Adrenal gland (tissue), 12 donors: Measurements from ENCODE around the gene CORO2A. TPM values are rescaled to one million over a fixed set of nuclear protein-coding genes. Genes with fewer than 3 reads are reported as not detected.

Experiments
- DNase-seq, 7 donors: peaks; one replicate each; pipeline ENCODE4 v3.0.0-alpha.2; 2019 to 2020
- H3K27ac ChIP-seq, 5 donors: fragments of 200-600 bp; sonication (generic) in 4 of 5; 1 replicate in 3 of 5; 2 replicates in 2 of 5; pipeline versions ENCODE4 v1.5.1 to v1.8.0; 2016 to 2020; ENCODE audit warnings: mild to moderate bottlenecking in 1 of 5
- H3K27me3 ChIP-seq: fragments of 200-600 bp; 2 replicates; pipeline ENCODE4 v1.8.0; 2021
- H3K36me3 ChIP-seq, 2 donors: fragments of 200-600 bp; replicated peaks in 1 of 2; 1 replicate in 1 of 2; 2 replicates in 1 of 2; pipeline versions ENCODE4 v1.5.1 to v1.8.0; 2018 to 2022
- H3K4me1 ChIP-seq, 2 donors: fragments of 200-600 bp; replicated peaks in 1 of 2; 1 replicate in 1 of 2; 2 replicates in 1 of 2; pipeline versions ENCODE4 v1.5.1 to v1.8.0; 2018 to 2021
- H3K4me3 ChIP-seq, 4 donors: fragments of 200-600 bp; sonication (generic) in 3 of 4; one replicate each; pipeline ENCODE4 v1.5.1; 2016 to 2018
- H3K9me3 ChIP-seq, 3 donors: fragments of 200-600 bp; sonication (generic) in 1 of 3; replicated peaks in 1 of 3; 1 replicate in 2 of 3; 2 replicates in 1 of 3; pipeline versions ENCODE4 v1.5.1 to v1.8.0; 2016 to 2021
- CTCF ChIP-seq, 6 experiments: fragments of 450-650 bp in 4 of 6; fragments of 200-600 bp in 2 of 6; sonication (generic) in 1 of 6; IDR thresholded peaks; 1 replicate in 5 of 6; 2 replicates in 1 of 6; pipeline versions ENCODE4 v1.5.1 to v1.8.0; 2016 to 2021; ENCODE audit warnings: antibody characterized with exemption in 6 of 6, mild to moderate bottlenecking in 2 of 6, moderate library complexity in 1 of 6
- POLR2A ChIP-seq, 2 donors: fragments of 450-650 bp; IDR thresholded peaks; one replicate each; pipeline ENCODE4 v1.6.1; 2017; ENCODE audit warnings: antibody characterized with exemption in 2 of 2, mild to moderate bottlenecking in 2 of 2, moderate library complexity in 1 of 2
- WGBS, 4 donors: extraction: QIAGEN DNeasy Blood & Tissue Kit in 2 of 4; methylation state at CpG; one replicate each; pipeline versions ENCODE4 v1.1.5 to v1.1.7; 2013 to 2017; 5-methylcytosine and 5-hydroxymethylcytosine counted together
- intact Hi-C, 2 donors: fragments of 100-400 bp; cut with DNase I; formaldehyde crosslinking; loops; one replicate each; pipeline versions ENCODE4 v1.14.1 to v1.15.0; 2022 to 2023
- polyA plus RNA-seq, 3 donors: library from polyadenylated mRNA; stranded (reverse); fragments of 200-250 nt in 2 of 3; fragments of 350-450 nt in 1 of 3; fragmentation: Illumina TruSeq in 1 of 3; extraction: RNeasy Lipid Tissue Mini Kit (QIAGEN cat#74804) in 1 of 3; gene quantifications; one replicate each; pipeline ENCODE4 v1.2.3, GENCODE V29; 2013 to 2014
- total RNA-seq, 9 donors: library from RNA; depleted of rRNA in 4 of 9; stranded (reverse); fragments of >200 nt in 4 of 9; fragments of 120-200 nt in 1 of 9; fragmentation: NEBNext Ultra II Directional in 1 of 9; extraction: Animal tissue kit (Norgen Biotek cat#: 25700) in 1 of 9; gene quantifications; one replicate each; pipeline versions ENCODE4 v1.1.0 to v1.2.4, GENCODE V29; 2013 to 2023
- donor health status: healthy with polysubstance abuse.
- donor health status: Bipolar disorder and iron deficiency.
- donor health status: DM: yes; HTN: yes; CAD: no.
- donor health status: DM: no; HTN: no; CAD: no.
- donor health status: DM: no; HTN: no; CAD: no.
- donor health status: DM: yes; HTN: yes; CAD: no.

The CORO2A gene
- total and polyA plus RNA-seq, 12 donors, result 0.06 to 3.9 (median 1.2) TPM

DNA sequence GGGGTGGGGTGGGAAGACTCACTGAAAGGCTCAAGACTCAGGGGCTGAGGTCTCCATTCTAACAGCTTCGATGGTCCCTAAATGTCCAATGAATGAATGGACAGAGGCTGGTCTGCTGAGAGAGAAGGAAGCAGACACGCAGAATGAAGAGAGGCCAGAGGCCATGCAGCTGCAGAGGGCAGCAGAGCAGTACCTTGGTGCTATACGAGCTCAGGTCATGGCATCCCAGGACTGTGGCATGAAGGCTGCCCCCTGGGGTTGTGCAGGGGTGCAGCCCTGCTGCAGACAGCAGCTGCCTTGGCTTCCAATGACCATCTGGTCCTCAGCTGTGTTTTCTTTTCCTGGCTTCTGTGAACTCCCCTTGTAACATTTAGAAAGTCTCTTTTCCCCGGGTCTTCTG, 15.2 kb upstream of the CORO2A start:
- Histone ChIP-seq H3K4me1 (no peaks in the 10 kb centered on the region), H3K4me3 (no peak overlapping the region), H3K27me3 (no peaks in the 10 kb centered on the region), H3K9me3 (no peaks in the 10 kb centered on the region), H3K27ac (no peak overlapping the region), H3K36me3 (no peaks in the 10 kb centered on the region)
- no peak for TF ChIP-seq POLR2A (IDR thresholded peaks at IDR 0.05)
- no peak for TF ChIP-seq CTCF (IDR thresholded peaks at IDR 0.05)
- intact Hi-C loops, result loop anchor here (5.0 to 10.0 kb wide), 4 partner anchors 55 to 273 kb away; partner anchors contain the start of gene HEMGN (in 1 of the 2)
- 76 to 85% (median 81%) methylated on average over 4 of the region's 4 CpGs for WGBS, 4 donors
- DNase-seq, result no peak

GRCh38 chr9:98206754-98207153, 14.3 kb upstream of the CORO2A start:
- intact Hi-C loops, result loop anchor here (5.0 to 10.0 kb wide), 4 partner anchors 56 to 272 kb away; partner anchors contain the start of gene HEMGN (in 1 of the 2)
- Histone ChIP-seq H3K27me3 (no peaks in the 10 kb centered on the region), H3K27ac (no peak overlapping the region), H3K9me3 (no peaks in the 10 kb centered on the region), H3K36me3 (no peaks in the 10 kb centered on the region), H3K4me3 (no peak overlapping the region), H3K4me1 (no peaks in the 10 kb centered on the region)
- 17 to 57% (median 42%) methylated on average over 2 of the region's 2 CpGs for WGBS, 4 donors
- DNase-seq, result no peak
- TF ChIP-seq CTCF (IDR thresholded peaks at IDR 0.05) (no peak), POLR2A (IDR thresholded peaks at IDR 0.05) (no peak)

DNA sequence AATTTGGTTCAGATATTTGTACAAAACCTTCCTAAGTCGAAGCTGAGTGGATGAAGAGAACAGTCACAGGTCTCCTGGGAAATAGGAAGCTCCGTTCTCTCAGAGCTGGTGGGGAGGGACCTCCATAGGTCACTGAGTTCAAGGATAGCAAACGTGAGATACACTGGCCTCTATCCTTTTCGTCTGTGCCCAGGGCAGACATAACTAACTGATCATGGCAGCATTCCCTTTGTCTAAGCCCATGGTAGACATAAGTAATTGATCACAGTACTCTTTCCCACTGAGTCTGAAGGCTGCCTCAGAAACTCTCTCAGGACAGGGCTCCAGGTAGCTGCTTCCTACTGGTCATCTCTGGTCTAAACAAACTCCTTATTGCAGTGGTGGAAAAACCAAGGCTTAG, 12.3 kb upstream of the CORO2A start:
- DNase-seq, result no peak
- H3K4me1 ChIP-seq, result no peaks in the 10 kb centered on the region
- no peaks in the 10 kb centered on the region for H3K36me3 ChIP-seq
- WGBS, 4 donors, result 62 to 72% (median 69%) methylated on average over 4 of the region's 4 CpGs
- intact Hi-C loops, result loop anchor here (2.0 to 10.0 kb wide), 5 partner anchors 58 to 270 kb away; partner anchors contain the start of gene HEMGN (in 1 of the 2)
- TF ChIP-seq CTCF (IDR thresholded peaks at IDR 0.05) (no peak), POLR2A (IDR thresholded peaks at IDR 0.05) (no peak)
- no peak overlapping the region for H3K4me3 ChIP-seq
- no peak overlapping the region for H3K27ac ChIP-seq
- H3K9me3 ChIP-seq, result no peaks in the 10 kb centered on the region
- H3K27me3 ChIP-seq, result no peaks in the 10 kb centered on the region

GRCh38 chr9:98203153-98203552, 10.7 kb upstream of the CORO2A start:
- Histone ChIP-seq H3K4me3 (no peak overlapping the region), H3K9me3 (no peaks in the 10 kb centered on the region), H3K27ac (no peak overlapping the region), H3K27me3 (no peaks in the 10 kb centered on the region), H3K4me1 (no peaks in the 10 kb centered on the region), H3K36me3 (no peaks in the 10 kb centered on the region)
- WGBS, 4 donors, result 89 to 100% (median 97%) methylated on average over 1 to 7 of the region's 7 CpGs
- no peak for DNase-seq
- TF ChIP-seq POLR2A (IDR thresholded peaks at IDR 0.05) (no peak), CTCF (IDR thresholded peaks at IDR 0.05) (no peak)
- intact Hi-C loops, result loop anchor here in 1 of 2 donors (10.0 kb wide), 2 partner anchors 128 to 268 kb away; partner anchors contain the start of gene HEMGN
